GM23248 (cell line): ENCODE measurements around the gene ADCY2.

ENCODE experiments used
- EZH2 ChIP-seq: fragments of 200-600 bp; sonication (generic); IDR thresholded peaks from 2 replicates; pipeline ENCODE4 v1.6.1; 2018; ENCODE audit warnings: antibody characterized with exemption, mild to moderate bottlenecking; ENCODE audit not compliant: insufficient read depth, poor library complexity, severe bottlenecking
- EZH2phosphoT487 ChIP-seq: fragments of 200-600 bp; sonication (generic); IDR thresholded peaks from 2 replicates; pipeline ENCODE4 v1.6.1; 2018; ENCODE audit warnings: antibody characterized with exemption, moderate library complexity, mild to moderate bottlenecking, low read depth; ENCODE audit not compliant: insufficient read depth

DNA sequence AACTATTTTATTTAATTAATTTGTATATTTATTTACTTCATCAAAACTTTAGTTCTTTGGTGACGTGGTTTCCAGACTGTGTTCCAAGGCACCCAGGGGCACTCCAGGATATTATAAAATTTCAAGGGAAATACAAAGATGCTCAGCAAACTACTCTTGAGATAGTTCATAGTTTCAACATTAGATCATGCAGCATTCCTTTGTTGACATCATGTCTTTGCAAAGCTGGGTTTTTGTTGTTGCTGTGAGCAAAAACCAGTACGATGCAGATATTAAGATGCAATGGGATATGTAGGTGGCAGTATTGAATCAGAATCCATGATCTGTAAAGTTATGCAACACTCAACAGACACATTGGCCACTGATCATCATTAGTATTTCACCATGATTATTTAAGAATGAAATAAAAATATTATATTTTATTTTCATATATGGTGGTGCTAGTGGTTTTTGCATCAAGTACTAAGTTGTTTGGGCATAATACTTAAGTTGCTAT lies 219.7 kb downstream of the ADCY2 start:
- TF ChIP-seq EZH2 (no peak), EZH2phosphoT487 (no peak)
